Measurements from ENCODE around the gene AGRP. TPM values are rescaled to one million over a fixed set of nuclear protein-coding genes. Genes with fewer than 3 reads are reported as not detected.

The AGRP gene
- total RNA-seq, 1 experiment from 2014 or later: not detected

- TF ChIP-seq ZBTB43 (CRISPR knock-in tag; IDR thresholded peaks at IDR 0.05) (no peak), TP53 (CRISPR knock-in tag; IDR thresholded peaks at IDR 0.05) (no peak), E2F4 (CRISPR knock-in tag; IDR thresholded peaks at IDR 0.05; ENCODE audit: borderline replicate concordance, low read depth) (no peak), NR3C1 (CRISPR knock-in tag; conservative IDR thresholded peaks at IDR 0.05; ENCODE audit: low read depth) (no peak), ATF1 (CRISPR knock-in tag; IDR thresholded peaks at IDR 0.05) (no peak), PRDM15 (CRISPR knock-in tag; IDR thresholded peaks at IDR 0.05) (no peak), ZNF281 (CRISPR knock-in tag; IDR thresholded peaks at IDR 0.05) (no peak), FOXJ3 (CRISPR knock-in tag; IDR thresholded peaks at IDR 0.05; ENCODE audit: borderline replicate concordance) (no peak), ETV6 (CRISPR knock-in tag; IDR thresholded peaks at IDR 0.05) (no peak), CTCF (IDR thresholded peaks at IDR 0.05) (no peak), E2F1 (CRISPR knock-in tag; IDR thresholded peaks at IDR 0.05) (no peak), IRF2 (CRISPR knock-in tag; IDR thresholded peaks at IDR 0.05; ENCODE audit: borderline replicate concordance, low read depth) (no peak), ZNF423 (CRISPR knock-in tag; IDR thresholded peaks at IDR 0.05) (no peak), FOXP4 (CRISPR knock-in tag; IDR thresholded peaks at IDR 0.05) (no peak)
These were observed 37.1 kb downstream of the AGRP start (continued) for GRCh38 chr16:67445913-67446907.
